WERI-Rb-1 (cell line): ENCODE results near the gene SORD.
"Not testable (repeated sequence)": the region's sequence is repeated elsewhere in the genome, so short reads cannot be mapped to it uniquely, and the experiment has no call there.

Experiments used
- DNase-seq: peaks from one replicate; pipeline ENCODE4 v3.0.0-alpha.2; 2020
- H3K27ac ChIP-seq: fragments of 250-450 bp; sonication (Bioruptor Pico); 2 replicates; pipeline ENCODE4 v1.5.1; 2020; ENCODE audit warnings: mild to moderate bottlenecking, moderate library complexity
- H3K27me3 ChIP-seq: fragments of 250-450 bp; sonication (Bioruptor Pico); 2 replicates; pipeline ENCODE4 v1.5.1; 2021; ENCODE audit warnings: mild to moderate bottlenecking, low read depth, moderate library complexity; ENCODE audit not compliant: insufficient read depth, severe bottlenecking
- H3K36me3 ChIP-seq: fragments of 250-450 bp; sonication (Bioruptor Pico); 2 replicates; pipeline ENCODE4 v1.5.1; 2020; ENCODE audit warnings: mild to moderate bottlenecking, moderate library complexity
- H3K4me3 ChIP-seq: 2 replicates; pipeline ENCODE4 v1.5.1; 2011; ENCODE audit warnings: low read depth, mild to moderate bottlenecking, control low read depth, low read length
- H3K9me3 ChIP-seq: fragments of 250-450 bp; sonication (Bioruptor Pico); 2 replicates; pipeline ENCODE4 v1.5.1; 2021; ENCODE audit warnings: mild to moderate bottlenecking, moderate library complexity; ENCODE audit not compliant: severe bottlenecking
- TF ChIP-seq, protein P1 (sequence below): IDR thresholded peaks from 2 replicates; pipeline ENCODE4 v1.5.1; 2011; ENCODE audit warnings: low read depth, mild to moderate bottlenecking, control low read depth, inconsistent platforms, low read length

The SORD gene

GRCh38 chr15:45050587-45050986 is 27.6 kb downstream of the SORD start:
- no peak for DNase-seq
- H3K36me3 ChIP-seq: peaks cover 4% of the 10 kb centered on the region; the same call in 1 of the 2 replicates
- TF ChIP-seq, protein P1, sequence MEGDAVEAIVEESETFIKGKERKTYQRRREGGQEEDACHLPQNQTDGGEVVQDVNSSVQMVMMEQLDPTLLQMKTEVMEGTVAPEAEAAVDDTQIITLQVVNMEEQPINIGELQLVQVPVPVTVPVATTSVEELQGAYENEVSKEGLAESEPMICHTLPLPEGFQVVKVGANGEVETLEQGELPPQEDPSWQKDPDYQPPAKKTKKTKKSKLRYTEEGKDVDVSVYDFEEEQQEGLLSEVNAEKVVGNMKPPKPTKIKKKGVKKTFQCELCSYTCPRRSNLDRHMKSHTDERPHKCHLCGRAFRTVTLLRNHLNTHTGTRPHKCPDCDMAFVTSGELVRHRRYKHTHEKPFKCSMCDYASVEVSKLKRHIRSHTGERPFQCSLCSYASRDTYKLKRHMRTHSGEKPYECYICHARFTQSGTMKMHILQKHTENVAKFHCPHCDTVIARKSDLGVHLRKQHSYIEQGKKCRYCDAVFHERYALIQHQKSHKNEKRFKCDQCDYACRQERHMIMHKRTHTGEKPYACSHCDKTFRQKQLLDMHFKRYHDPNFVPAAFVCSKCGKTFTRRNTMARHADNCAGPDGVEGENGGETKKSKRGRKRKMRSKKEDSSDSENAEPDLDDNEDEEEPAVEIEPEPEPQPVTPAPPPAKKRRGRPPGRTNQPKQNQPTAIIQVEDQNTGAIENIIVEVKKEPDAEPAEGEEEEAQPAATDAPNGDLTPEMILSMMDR: no peak
- H3K27ac ChIP-seq: no peak overlapping the region
- peaks cover 3% of the 10 kb centered on the region for H3K9me3 ChIP-seq
- H3K27me3 ChIP-seq: no peaks in the 10 kb centered on the region
- H3K4me3 ChIP-seq: no peak overlapping the region

- not testable (repeated sequence) for H3K27me3 ChIP-seq, H3K4me3 ChIP-seq, H3K9me3 ChIP-seq, DNase-seq, H3K27ac ChIP-seq, H3K36me3 ChIP-seq
Measured at GRCh38 chr15:45052676-45053075, 29.7 kb downstream of the SORD start.

DNA sequence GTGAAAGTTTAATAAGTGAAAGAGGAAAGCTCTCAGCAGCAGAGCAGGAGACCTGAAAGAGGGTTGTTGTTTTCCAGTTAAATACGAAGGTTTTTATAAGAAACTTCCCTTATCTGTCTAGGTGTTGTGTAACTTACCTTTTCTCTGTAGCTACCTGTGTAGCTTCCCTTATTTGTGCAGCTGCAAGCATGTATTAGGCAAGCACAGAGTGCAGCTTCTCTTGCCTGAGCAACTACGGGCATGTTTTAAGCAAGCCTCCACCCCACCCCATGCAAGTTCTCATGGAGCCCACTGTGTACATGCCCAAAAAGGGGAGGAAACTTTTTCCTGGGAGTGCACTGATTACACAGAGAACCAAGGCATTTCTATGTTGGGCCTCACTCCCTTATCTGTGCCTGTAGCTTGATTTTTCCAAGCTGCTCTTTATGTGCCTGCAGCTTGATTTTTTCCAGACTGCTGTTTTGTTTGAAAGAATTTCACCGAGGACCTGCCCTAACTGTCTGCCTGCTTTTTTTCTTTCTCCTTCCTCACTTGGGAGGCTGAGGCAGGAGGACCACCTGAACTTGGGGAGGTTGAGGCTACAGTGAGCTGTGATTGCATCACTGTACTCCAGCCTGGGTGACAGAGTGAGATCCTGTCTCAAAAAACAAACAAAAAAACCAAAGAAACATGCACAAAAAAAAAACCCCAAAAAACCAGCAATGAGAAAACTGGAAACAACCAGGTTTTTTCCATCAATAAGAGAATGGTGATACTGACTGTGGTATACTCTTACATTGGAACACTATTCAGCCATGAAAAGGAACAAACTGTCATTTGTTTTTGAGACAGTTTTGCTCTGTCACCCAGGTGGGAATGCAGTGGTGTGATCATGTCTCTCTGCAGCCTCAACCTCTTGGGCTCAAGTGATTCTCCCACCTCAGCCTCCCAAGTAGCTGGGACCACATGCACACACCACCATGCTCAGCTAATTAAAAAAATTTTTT is 36.0 kb downstream of the SORD start:
- not testable (repeated sequence) for H3K9me3 ChIP-seq, H3K4me3 ChIP-seq, H3K27me3 ChIP-seq, DNase-seq, H3K36me3 ChIP-seq, H3K27ac ChIP-seq

- H3K9me3 ChIP-seq, H3K4me3 ChIP-seq, H3K27me3 ChIP-seq, H3K27ac ChIP-seq, H3K36me3 ChIP-seq, DNase-seq: not testable (repeated sequence)
Measured at GRCh38 chr15:45062301-45062700, 39.3 kb downstream of the SORD start.

- TF ChIP-seq, protein P1: no peak
- Histone ChIP-seq H3K27me3 (no peaks in the 10 kb centered on the region), H3K9me3 (no peaks in the 10 kb centered on the region), H3K4me3 (no peak overlapping the region), H3K36me3 (peaks cover 4% of the 10 kb centered on the region), H3K27ac (no peak overlapping the region)
- DNase-seq: no peak
Measured at GRCh38 chr15:45064386-45064785, 41.4 kb downstream of the SORD start.

DNA sequence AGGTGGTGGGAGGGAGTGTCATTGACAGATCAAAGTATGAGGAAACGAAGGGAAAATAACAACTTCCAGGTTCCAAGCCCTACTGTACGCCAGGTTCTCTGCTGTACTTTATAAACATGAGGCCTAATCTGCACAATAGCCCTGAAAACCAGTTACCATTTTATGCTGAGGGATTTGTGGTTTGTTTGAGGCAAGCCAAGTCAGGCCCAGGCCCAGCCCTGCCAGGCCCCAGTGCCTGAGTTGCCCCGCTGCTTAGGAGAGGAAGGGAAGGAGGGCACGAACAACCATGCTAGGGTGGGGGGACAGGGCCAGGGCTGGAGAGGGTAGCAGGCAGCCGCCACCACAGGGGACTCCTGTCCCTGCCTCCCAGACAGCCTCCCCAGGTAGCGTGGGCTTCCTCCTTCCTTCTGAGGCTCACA is 47.0 kb downstream of the SORD start:
- not testable (repeated sequence) for DNase-seq, H3K9me3 ChIP-seq, H3K36me3 ChIP-seq, H3K27ac ChIP-seq, H3K4me3 ChIP-seq, H3K27me3 ChIP-seq

GRCh38 chr15:45073602-45074001 is 50.6 kb downstream of the SORD start:
- H3K36me3 ChIP-seq, DNase-seq, H3K4me3 ChIP-seq, H3K27ac ChIP-seq, H3K9me3 ChIP-seq, H3K27me3 ChIP-seq: not testable (repeated sequence)

DNA sequence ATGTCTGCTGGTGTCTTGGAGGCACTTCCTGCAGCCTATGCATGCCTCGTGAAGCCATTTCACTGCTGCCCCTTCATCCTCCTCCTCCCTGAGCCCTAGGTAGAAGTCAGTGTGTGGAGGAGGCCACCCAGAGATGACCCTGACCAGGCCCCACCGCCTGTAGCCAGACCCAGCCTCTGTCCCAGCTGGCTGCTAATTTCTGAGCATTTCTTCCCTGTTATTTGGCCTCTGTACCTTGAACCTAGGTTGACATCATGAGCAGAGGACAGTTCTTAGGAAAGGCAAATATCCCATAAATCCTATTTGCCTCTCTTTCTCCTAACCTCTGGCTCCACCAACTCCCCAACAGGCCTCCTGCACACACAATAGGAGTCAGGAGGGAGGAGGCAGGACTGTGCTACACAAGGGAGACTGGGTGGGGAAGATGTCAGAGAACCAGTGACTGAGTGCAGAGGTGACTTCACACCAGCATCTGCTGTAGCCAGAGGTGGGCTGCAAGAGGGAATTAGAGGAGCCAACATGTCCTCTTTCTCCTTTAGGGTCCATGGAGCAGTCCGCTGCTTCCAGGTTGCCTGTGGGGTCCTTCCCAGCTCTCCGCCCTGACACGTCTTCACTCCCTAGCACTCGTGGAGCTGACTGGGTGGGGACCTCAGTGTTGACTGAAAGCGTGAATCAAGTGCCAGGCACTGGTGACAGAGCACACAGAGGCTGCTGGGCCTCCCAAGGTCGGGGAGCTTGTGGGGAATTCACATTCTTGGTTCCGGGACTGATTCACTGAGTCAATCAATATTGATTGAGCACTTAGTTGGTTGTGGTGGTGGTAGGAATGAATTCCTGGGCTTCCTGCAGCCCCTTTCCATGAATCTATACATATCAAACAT is 52.7 kb downstream of the SORD start:
- not testable (repeated sequence) for H3K27me3 ChIP-seq, H3K27ac ChIP-seq, H3K36me3 ChIP-seq, DNase-seq, H3K4me3 ChIP-seq, H3K9me3 ChIP-seq

DNA sequence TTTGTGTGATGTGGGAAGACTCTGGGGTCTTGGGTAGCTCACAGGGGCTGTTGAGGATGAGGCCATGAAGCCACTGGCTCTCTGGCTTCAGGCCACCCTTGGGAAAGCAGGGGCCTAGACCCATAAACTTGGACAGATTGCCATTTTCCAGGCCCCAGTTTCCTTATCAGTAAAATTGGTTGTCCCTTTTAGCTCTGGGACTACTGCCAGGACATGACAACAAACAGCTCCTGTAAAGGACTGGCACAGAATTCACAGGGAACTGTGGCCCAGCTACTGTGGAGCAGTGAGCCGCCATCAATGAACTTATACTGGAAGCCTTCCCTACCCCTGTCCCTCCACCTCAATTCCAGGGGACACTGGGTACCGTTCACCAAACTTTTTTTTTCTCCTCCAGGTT is 54.4 kb downstream of the SORD start:
- not testable (repeated sequence) for DNase-seq, H3K36me3 ChIP-seq, H3K27ac ChIP-seq, H3K9me3 ChIP-seq, H3K4me3 ChIP-seq, H3K27me3 ChIP-seq

DNA sequence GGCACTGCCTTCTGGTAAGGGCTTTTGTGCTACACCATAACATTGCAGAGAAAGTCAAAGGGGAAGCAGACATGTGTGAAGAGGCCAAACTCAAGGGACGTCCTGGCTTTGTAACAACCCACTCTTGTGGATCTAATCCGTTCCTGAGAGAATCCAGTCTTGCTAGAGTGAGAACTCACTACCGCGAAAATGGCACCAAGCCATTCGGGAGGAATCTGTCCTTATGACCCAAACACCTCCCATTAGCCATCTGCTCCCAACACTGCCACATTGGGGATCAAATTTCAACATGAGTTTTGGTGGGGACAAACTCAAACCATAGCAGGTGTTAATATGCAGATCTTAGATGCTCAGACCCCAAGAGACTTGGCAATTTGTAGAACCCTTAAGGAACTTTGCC is 56.2 kb downstream of the SORD start:
- not testable (repeated sequence) for H3K4me3 ChIP-seq, H3K36me3 ChIP-seq, DNase-seq, H3K27ac ChIP-seq, H3K9me3 ChIP-seq, H3K27me3 ChIP-seq

DNA sequence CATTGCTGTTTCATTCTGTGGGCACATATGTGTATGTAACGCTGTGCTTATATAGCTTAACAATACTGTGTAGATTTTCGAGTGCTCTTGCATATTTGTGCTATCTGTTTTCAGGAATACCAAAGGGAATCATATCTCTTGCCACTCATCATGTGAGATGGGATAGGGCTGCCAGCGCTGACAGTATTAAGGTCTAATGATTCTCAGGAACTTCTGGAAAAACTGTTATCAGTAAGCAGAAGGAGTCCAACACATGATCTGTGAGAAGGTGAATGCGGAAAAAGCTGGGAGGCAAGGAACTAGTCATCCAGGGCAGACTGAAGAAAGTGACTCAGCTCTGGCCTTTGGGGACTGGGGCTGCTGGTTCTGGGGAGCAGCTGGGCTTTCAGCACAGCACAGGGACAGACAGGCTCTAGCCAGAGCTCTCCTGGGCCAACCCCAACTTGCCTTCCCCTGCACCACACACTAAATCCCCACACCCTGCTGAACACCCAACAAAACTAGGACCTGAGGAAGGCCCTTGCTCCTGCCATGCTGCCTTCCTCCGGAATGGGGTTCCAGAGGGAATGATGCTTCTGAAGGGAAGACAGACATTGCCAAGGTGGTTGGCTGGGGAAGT is 56.7 kb downstream of the SORD start:
- H3K27me3 ChIP-seq, H3K36me3 ChIP-seq, H3K4me3 ChIP-seq, DNase-seq, H3K27ac ChIP-seq, H3K9me3 ChIP-seq: not testable (repeated sequence)

GRCh38 chr15:45080593-45080992 is 57.6 kb downstream of the SORD start:
- not testable (repeated sequence) for DNase-seq, H3K27me3 ChIP-seq, H3K9me3 ChIP-seq, H3K27ac ChIP-seq, H3K4me3 ChIP-seq, H3K36me3 ChIP-seq
